GM23338 (cell line): ENCODE measurements around the gene ETV6. TPM values are rescaled to one million over a fixed set of nuclear protein-coding genes. Genes with fewer than 3 reads are reported as not detected.

Source experiments
- ATAC-seq: fragments of 200-7000 bp; cut with Tn5 transposase; 3 replicates; pipeline ENCODE4 v1.9.1; 2020
- DNase-seq: peaks from one replicate; pipeline ENCODE4 v3.0.0-alpha.2; 2015; ENCODE audit warnings: low spot score
- H2AFZ ChIP-seq: fragments of 200-600 bp; sonication (generic); 2 replicates; pipeline ENCODE4 v1.8.0; 2016; ENCODE audit warnings: antibody characterized with exemption, mild to moderate bottlenecking, moderate library complexity
- H3F3A ChIP-seq: fragments of 200-600 bp; sonication (generic); replicated peaks from 2 replicates; pipeline ENCODE4 v1.8.0; 2017; ENCODE audit warnings: antibody characterized with exemption, mixed run types, low read depth
- H3K27ac ChIP-seq: fragments of 200-600 bp; sonication (generic); 2 replicates; pipeline ENCODE4 v1.6.1; 2016; ENCODE audit warnings: low read depth
- H3K27me3 ChIP-seq: fragments of 200-600 bp; sonication (generic); 2 replicates; pipeline ENCODE4 v1.8.0; 2016; ENCODE audit warnings: mild to moderate bottlenecking, mixed run types, moderate library complexity; ENCODE audit not compliant: insufficient read depth
- H3K36me3 ChIP-seq: fragments of 200-600 bp; sonication (generic); 2 replicates; pipeline ENCODE4 v1.8.0; 2016; ENCODE audit warnings: mild to moderate bottlenecking; ENCODE audit not compliant: insufficient read depth
- H3K4me1 ChIP-seq: fragments of 200-600 bp; sonication (generic); 2 replicates; pipeline ENCODE4 v1.8.0; 2016; ENCODE audit warnings: mild to moderate bottlenecking, moderate library complexity; ENCODE audit not compliant: insufficient read depth
- H3K4me2 ChIP-seq: fragments of 200-600 bp; sonication (generic); 2 replicates; pipeline ENCODE4 v1.7.1; 2017; ENCODE audit warnings: mixed run types
- H3K4me3 ChIP-seq: fragments of 200-600 bp; sonication (generic); 2 replicates; pipeline ENCODE4 v1.6.1; 2016; ENCODE audit warnings: mixed run types
- H3K79me2 ChIP-seq: fragments of 200-600 bp; sonication (generic); replicated peaks from 2 replicates; pipeline ENCODE4 v1.8.0; 2017; ENCODE audit warnings: mild to moderate bottlenecking; ENCODE audit not compliant: insufficient read depth
- H3K9me2 ChIP-seq: fragments of 200-600 bp; sonication (generic); 2 replicates; pipeline ENCODE4 v1.8.0; 2017; ENCODE audit not compliant: insufficient read depth
- H4K20me1 ChIP-seq: fragments of 200-600 bp; sonication (generic); replicated peaks from 2 replicates; pipeline ENCODE4 v1.8.0; 2017; ENCODE audit warnings: mild to moderate bottlenecking; ENCODE audit not compliant: insufficient read depth
- H3K27ac Mint-ChIP-seq: 2 replicates; pipeline ENCODE4 v1.8.0; 2020; ENCODE audit warnings: inconsistent platforms, mild to moderate bottlenecking, moderate library complexity, mixed read lengths
- H3K27me3 Mint-ChIP-seq: 3 replicates; pipeline ENCODE4 v1.8.0; 2022; ENCODE audit warnings: low read depth, mild to moderate bottlenecking, moderate library complexity, mixed read lengths, inconsistent platforms; ENCODE audit not compliant: insufficient read depth, poor library complexity
- H3K36me3 Mint-ChIP-seq: 3 replicates; pipeline ENCODE4 v1.8.0; 2021; ENCODE audit warnings: low read depth, mild to moderate bottlenecking, inconsistent platforms, moderate library complexity, mixed read lengths
- H3K4me1 Mint-ChIP-seq: 3 replicates; pipeline ENCODE4 v1.8.0; 2020; ENCODE audit warnings: mild to moderate bottlenecking, inconsistent platforms, mixed read lengths
- H3K4me3 Mint-ChIP-seq: 3 replicates; pipeline ENCODE4 v1.8.0; 2021; ENCODE audit warnings: moderate library complexity, mild to moderate bottlenecking, inconsistent platforms, mixed read lengths
- H3K9me3 Mint-ChIP-seq: 3 replicates; pipeline ENCODE4 v1.8.0; 2020; ENCODE audit warnings: moderate library complexity, mild to moderate bottlenecking, inconsistent platforms, mixed read lengths
- CREB1 ChIP-seq: fragments of 250-450 bp; sonication (Bioruptor Pico); IDR thresholded peaks from 2 replicates; pipeline ENCODE4 v1.5.0; 2020; ENCODE audit warnings: low read depth, mild to moderate bottlenecking, moderate library complexity
- CTCF ChIP-seq, 2 experiments: fragments of 200-600 bp in 1 of 2; sonication (generic) in 1 of 2; conservative IDR thresholded peaks; 2 replicates each; pipeline versions ENCODE4 v1.5.1 to v1.6.1; 2016 to 2017; ENCODE audit warnings: antibody characterized with exemption in 2 of 2, low read depth in 2 of 2, mild to moderate bottlenecking in 2 of 2, moderate library complexity in 1 of 2
- ETS1 ChIP-seq: IDR thresholded peaks from 2 replicates; pipeline ENCODE4 v1.6.1; 2016; ENCODE audit warnings: antibody characterized with exemption
- EZH2 ChIP-seq: fragments of 200-600 bp; sonication (generic); IDR thresholded peaks from one replicate; pipeline ENCODE4 v1.8.0; 2017; ENCODE audit warnings: antibody characterized with exemption, mild to moderate bottlenecking, low read depth; ENCODE audit not compliant: unreplicated experiment
- EZH2phosphoT487 ChIP-seq: fragments of 200-600 bp; sonication (generic); IDR thresholded peaks from one replicate; pipeline ENCODE4 v1.8.1; 2018; ENCODE audit warnings: antibody characterized with exemption; ENCODE audit not compliant: unreplicated experiment
- JUNB ChIP-seq: IDR thresholded peaks from one replicate; pipeline ENCODE4 v1.6.1; 2016; ENCODE audit warnings: antibody characterized with exemption; ENCODE audit not compliant: unreplicated experiment
- NANOG ChIP-seq: IDR thresholded peaks from 2 replicates; pipeline ENCODE4 v1.6.1; 2016; ENCODE audit warnings: antibody characterized with exemption, borderline replicate concordance
- REST ChIP-seq: IDR thresholded peaks from one replicate; pipeline ENCODE4 v1.6.1; 2018; ENCODE audit warnings: antibody characterized with exemption; ENCODE audit not compliant: unreplicated experiment
- STAT1 ChIP-seq: IDR thresholded peaks from one replicate; pipeline ENCODE4 v1.6.1; 2016; ENCODE audit warnings: antibody characterized with exemption; ENCODE audit not compliant: unreplicated experiment
- ZNF114 ChIP-seq: fragments of 250-450 bp; sonication (Bioruptor Pico); IDR thresholded peaks from 2 replicates; pipeline ENCODE4 v1.5.0; 2020; ENCODE audit warnings: mild to moderate bottlenecking, moderate library complexity
- ZNF331 ChIP-seq: fragments of 250-450 bp; sonication (Bioruptor Pico); IDR thresholded peaks from 2 replicates; pipeline ENCODE4 v1.5.0; 2020; ENCODE audit warnings: low read depth, mild to moderate bottlenecking, moderate library complexity
- polyA plus RNA-seq: library from polyadenylated mRNA; unstranded; fragments of >200 nt; fragmentation: Nextera tagmentation; extraction: Ambion mirVana; gene quantifications from 2 replicates; pipeline ENCODE4 v1.2.1, GENCODE V29; 2016
- total RNA-seq: library from RNA; depleted of rRNA; stranded (reverse); fragments of >200 nt; shearing (Covaris generic); gene quantifications from 2 replicates; pipeline ENCODE4 v1.2.3, GENCODE V29; 2014

The ETV6 gene
- total and polyA plus RNA-seq, 2 experiments from 2014 or later, result 7.5 to 15.1 TPM

- no peak for TF ChIP-seq REST
- no peak for TF ChIP-seq JUNB
- no peak for TF ChIP-seq EZH2phosphoT487
- no peak for TF ChIP-seq NANOG
- TF ChIP-seq ZNF331, result no peak
- TF ChIP-seq CREB1, result no peak
- TF ChIP-seq CTCF (conservative IDR thresholded peaks at IDR 0.05; ENCODE audit: low read depth in 2 of 2), result no peak
- TF ChIP-seq STAT1, result no peak
- no peak for TF ChIP-seq EZH2
- TF ChIP-seq ZNF114 (CRISPR knock-in tag), result no peak
- TF ChIP-seq ETS1, result no peak
Observed at GRCh38 chr12:11807458-11807857, 158.0 kb downstream of the ETV6 start (continued).

GRCh38 chr12:11808931-11809330 is 159.5 kb downstream of the ETV6 start:
- Mint-ChIP-seq H3K36me3 (no peaks in the 10 kb centered on the region), H3K27me3 (peaks cover 2% of the 10 kb centered on the region), H3K4me3 (no peak overlapping the region), H3K4me1 (peaks cover 51% of the 10 kb centered on the region), H3K27ac (no peak overlapping the region), H3K9me3 (no peaks in the 10 kb centered on the region; the same call in 2 of the 3 replicates)
- ATAC-seq (no peak), DNase-seq (no peak)
- Histone ChIP-seq H2AFZ (no peak overlapping the region), H3K27me3 (no peaks in the 10 kb centered on the region), H3K4me3 (no peak overlapping the region), H3K36me3 (no peaks in the 10 kb centered on the region), H3K27ac (no peak overlapping the region), H3K4me2 (no peak overlapping the region), H4K20me1 (no peaks in the 10 kb centered on the region), H3K9me2 (no peaks in the 10 kb centered on the region), H3K4me1 (peaks cover 47% of the 10 kb centered on the region), H3F3A (no peaks in the 10 kb centered on the region), H3K79me2 (no peaks in the 10 kb centered on the region)
- TF ChIP-seq CTCF (conservative IDR thresholded peaks at IDR 0.05; ENCODE audit: low read depth in 2 of 2), result no peak
